ENCODE measurements around the gene KCNA1. TPM values are rescaled to one million over a fixed set of nuclear protein-coding genes. Genes with fewer than 3 reads are reported as not detected.

Gene KCNA1
- total RNA-seq = not detected in 2 replicates

GRCh38 chr12:4909734-4910501 lies at the start of gene KCNA1:
KCNA1 (plus strand) TSS chr12:4909905; CDS start chr12:4911379, 1,474 bp downstream.

Other genes starting within 250 kb of the KCNA1 start
- gene GALNT8, start 189.5 kb upstream of the KCNA1 start, total RNA-seq = 0.11 and 0.23 TPM in 2 replicates
- not detected in 2 replicates for gene KCNA5, start 134.0 kb downstream of the KCNA1 start, total RNA-seq

Data from hair follicular keratinocyte (primary cell).